CD4-positive, alpha-beta T cell treated with Interleukin-15 for 1 hour (primary cell): ENCODE results near the gene KCNJ6.

Experiments
- DNase-seq: peaks from one replicate; pipeline ENCODE4 v3.0.0-alpha.2; 2020

KCNJ6 gene

GRCh38 chr21:37562920-37563640 is 353.2 kb downstream of the KCNJ6 start:
- no peak for DNase-seq

- no peak for DNase-seq
Measured at GRCh38 chr21:37561941-37562919, 354.0 kb downstream of the KCNJ6 start.

GRCh38 chr21:37561506-37561905 is 354.8 kb downstream of the KCNJ6 start:
- no peak for DNase-seq

- no peak for DNase-seq
Measured at GRCh38 chr21:37560385-37560784, 355.9 kb downstream of the KCNJ6 start.

- DNase-seq: no peak
Measured at GRCh38 chr21:37558676-37559211, 357.5 kb downstream of the KCNJ6 start.
